HepG2 (cell line): ENCODE results near the gene UBTF. TPM values are rescaled to one million over a fixed set of nuclear protein-coding genes. Genes with fewer than 3 reads are reported as not detected.
A peak's percentile ranks its signal among the peaks of the same experiment; 100 is the strongest.

ENCODE experiments used
- ADNP ChIP-seq: sonication (generic); formaldehyde crosslinking; IDR thresholded peaks from 2 replicates; pipeline ENCODE4 v1.4.0; 2020; ENCODE audit warnings: missing genetic modification reagents
- ATF1 ChIP-seq: IDR thresholded peaks from 2 replicates; pipeline ENCODE4 v1.6.1; 2016; ENCODE audit warnings: mild to moderate bottlenecking, control low read depth
- BORCS8-MEF2B ChIP-seq: sonication (generic); formaldehyde crosslinking; IDR thresholded peaks from 2 replicates; pipeline ENCODE4 v1.8.0; 2022; ENCODE audit warnings: mild to moderate bottlenecking, missing genetic modification reagents
- CEBPG ChIP-seq: IDR thresholded peaks from 2 replicates; pipeline ENCODE4 v1.6.1; 2016
- HOXA3 ChIP-seq: sonication (generic); formaldehyde crosslinking; IDR thresholded peaks from 2 replicates; pipeline ENCODE4 v1.5.0; 2020; ENCODE audit warnings: missing genetic modification reagents
- ISL2 ChIP-seq: sonication (generic); formaldehyde crosslinking; IDR thresholded peaks from 2 replicates; pipeline ENCODE4 v1.5.0; 2020; ENCODE audit warnings: missing genetic modification reagents
- PHF21A ChIP-seq: sonication (generic); formaldehyde crosslinking; IDR thresholded peaks from 2 replicates; pipeline ENCODE4 v1.5.0; 2020; ENCODE audit warnings: mild to moderate bottlenecking, missing genetic modification reagents
- REL ChIP-seq: sonication (generic); formaldehyde crosslinking; conservative IDR thresholded peaks from 2 replicates; pipeline ENCODE4 v1.8.0; 2022; ENCODE audit warnings: mild to moderate bottlenecking, missing genetic modification reagents, moderate library complexity
- SIX4 ChIP-seq: sonication (generic); formaldehyde crosslinking; IDR thresholded peaks from 2 replicates; pipeline ENCODE4 v1.4.0; 2020; ENCODE audit warnings: missing genetic modification reagents
- SSRP1 ChIP-seq: IDR thresholded peaks from 2 replicates; pipeline ENCODE4 v1.6.1; 2016; ENCODE audit warnings: control low read depth
- ZFYVE20 ChIP-seq: sonication (generic); formaldehyde crosslinking; IDR thresholded peaks from 2 replicates; pipeline ENCODE4 v1.8.0; 2023; ENCODE audit warnings: low read depth, mild to moderate bottlenecking, moderate library complexity, missing genetic modification reagents, borderline replicate concordance
- ZNF3 ChIP-seq: IDR thresholded peaks from 2 replicates; pipeline ENCODE4 v1.7.0; 2017; ENCODE audit warnings: inconsistent platforms
- ZNF737 ChIP-seq: sonication (generic); formaldehyde crosslinking; IDR thresholded peaks from 2 replicates; pipeline ENCODE4 v1.5.0; 2020; ENCODE audit warnings: missing genetic modification reagents, mild to moderate bottlenecking, borderline replicate concordance
- ZNF850 ChIP-seq: sonication (generic); formaldehyde crosslinking; conservative IDR thresholded peaks from 2 replicates; pipeline ENCODE4 v1.9.0; 2021; ENCODE audit warnings: mild to moderate bottlenecking, missing genetic modification reagents
- polyA plus RNA-seq, 8 experiments: library from polyadenylated mRNA; depleted of rRNA in 3 of 8; stranded (reverse) in 7 of 8; unstranded in 1 of 8; fragments of >200 nt; fragmentation: Illumina TruSeq in 4 of 8; extraction: Trizol in 4 of 8; gene quantifications; 2 replicates each; pipeline versions ENCODE4 v1.2.1 to v1.2.3, GENCODE V29; 2011 to 2016; ENCODE audit warnings: low read depth in 4 of 8, missing spikeins in 1 of 8, mixed read lengths in 1 of 8; ENCODE audit not compliant: insufficient read depth in 1 of 8
- total RNA-seq, 5 experiments: library from RNA; depleted of rRNA; stranded (reverse); fragments of >200 nt; fragmentation: Illumina TruSeq; extraction: Trizol; gene quantifications; 2 replicates each; pipeline ENCODE4 v1.2.3, GENCODE V29; 2016; ENCODE audit warnings: low read depth in 1 of 5
- TF ChIP-seq, protein P1 (sequence below): sonication (generic); formaldehyde crosslinking; IDR thresholded peaks from 2 replicates; pipeline ENCODE4 v1.5.0; 2020; ENCODE audit warnings: missing genetic modification reagents, mild to moderate bottlenecking, borderline replicate concordance
- TF ChIP-seq, protein P2 (sequence below): sonication (generic); formaldehyde crosslinking; IDR thresholded peaks from 2 replicates; pipeline ENCODE4 v1.5.0; 2020; ENCODE audit warnings: missing genetic modification reagents, mild to moderate bottlenecking, borderline replicate concordance
- TF ChIP-seq, protein P3 (sequence below): sonication (generic); formaldehyde crosslinking; IDR thresholded peaks from 2 replicates; pipeline ENCODE4 v1.9.0; 2021; ENCODE audit warnings: missing genetic modification reagents, borderline replicate concordance
- TF ChIP-seq, protein P4 (sequence below), 2 experiments: sonication (generic) in 1 of 2; formaldehyde crosslinking in 1 of 2; IDR thresholded peaks; 2 replicates each; pipeline versions ENCODE4 v1.4.0 to v1.6.1; 2016 to 2020; ENCODE audit warnings: borderline replicate concordance in 1 of 2, low read depth in 1 of 2, mild to moderate bottlenecking in 1 of 2, missing genetic modification reagents in 1 of 2

UBTF gene
- total and polyA plus RNA-seq, 2 of the 13 experiments (the other 11 are each of a cell fraction or from before 2014, with no cell fraction given): 15.2 to 60.9 TPM

DNA sequence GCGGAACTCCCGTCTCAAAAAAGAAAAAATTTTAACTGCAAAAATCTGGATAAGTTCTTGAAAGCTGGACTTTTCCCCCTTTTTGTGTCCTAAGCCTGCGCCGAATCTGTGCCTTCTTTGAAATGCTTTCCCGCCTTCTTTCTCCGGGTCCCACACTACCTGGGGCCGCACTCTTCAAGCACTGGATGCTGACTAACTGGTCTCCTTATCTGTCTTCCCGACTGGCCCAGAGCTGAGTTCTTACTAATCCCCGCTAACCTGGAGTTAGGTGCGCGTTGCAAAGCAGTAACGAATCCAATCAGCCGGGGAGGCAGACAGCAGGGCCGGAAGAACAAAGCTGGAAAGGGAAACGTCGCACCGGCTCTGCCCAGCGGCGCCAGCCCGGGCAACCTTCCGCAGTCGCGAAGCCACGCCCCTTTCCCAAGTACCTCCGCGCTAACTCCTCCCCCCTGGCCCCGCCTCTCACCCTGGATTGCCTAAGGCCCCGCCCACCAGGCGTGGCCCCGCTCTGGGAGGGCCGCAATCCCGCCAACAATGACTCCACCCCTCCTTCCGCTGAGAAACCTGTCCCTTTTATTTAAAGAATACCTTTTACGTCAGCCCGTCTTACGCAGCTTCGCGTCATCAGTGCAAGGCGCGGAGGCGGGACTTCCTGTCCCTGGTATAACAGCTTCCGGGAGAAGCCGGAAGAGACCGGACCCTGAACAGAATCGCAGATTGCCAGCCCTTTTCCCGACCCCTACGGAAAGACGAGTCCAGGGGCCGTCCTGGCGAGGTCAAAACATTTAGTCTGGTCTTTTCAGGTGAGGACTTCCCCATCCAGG lies 33.0 kb downstream of the UBTF start, which contains the start of gene TMUB2 (continued):
- TF ChIP-seq, protein P1, sequence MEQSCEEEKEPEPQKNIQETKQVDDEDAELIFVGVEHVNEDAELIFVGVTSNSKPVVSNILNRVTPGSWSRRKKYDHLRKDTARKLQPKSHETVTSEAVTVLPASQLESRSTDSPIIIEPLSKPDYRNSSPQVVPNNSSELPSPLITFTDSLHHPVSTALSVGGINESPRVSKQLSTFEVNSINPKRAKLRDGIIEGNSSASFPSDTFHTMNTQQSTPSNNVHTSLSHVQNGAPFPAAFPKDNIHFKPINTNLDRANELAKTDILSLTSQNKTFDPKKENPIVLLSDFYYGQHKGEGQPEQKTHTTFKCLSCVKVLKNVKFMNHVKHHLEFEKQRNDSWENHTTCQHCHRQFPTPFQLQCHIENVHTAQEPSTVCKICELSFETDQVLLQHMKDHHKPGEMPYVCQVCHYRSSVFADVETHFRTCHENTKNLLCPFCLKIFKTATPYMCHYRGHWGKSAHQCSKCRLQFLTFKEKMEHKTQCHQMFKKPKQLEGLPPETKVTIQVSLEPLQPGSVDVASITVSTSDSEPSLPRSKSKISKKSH: peak; percentile 23; the same call in 1 of the 2 replicates
- no peak for TF ChIP-seq SIX4 (CRISPR knock-in tag)
- TF ChIP-seq ZNF737 (CRISPR knock-in tag): no peak
- peak; percentile 30 for TF ChIP-seq PHF21A (CRISPR knock-in tag)
- TF ChIP-seq ZNF850 (CRISPR knock-in tag): no peak
- TF ChIP-seq, protein P2, sequence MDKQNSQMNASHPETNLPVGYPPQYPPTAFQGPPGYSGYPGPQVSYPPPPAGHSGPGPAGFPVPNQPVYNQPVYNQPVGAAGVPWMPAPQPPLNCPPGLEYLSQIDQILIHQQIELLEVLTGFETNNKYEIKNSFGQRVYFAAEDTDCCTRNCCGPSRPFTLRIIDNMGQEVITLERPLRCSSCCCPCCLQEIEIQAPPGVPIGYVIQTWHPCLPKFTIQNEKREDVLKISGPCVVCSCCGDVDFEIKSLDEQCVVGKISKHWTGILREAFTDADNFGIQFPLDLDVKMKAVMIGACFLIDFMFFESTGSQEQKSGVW (CRISPR knock-in tag): no peak
- TF ChIP-seq ZNF3 (CRISPR knock-in tag): no peak
- TF ChIP-seq, protein P3, sequence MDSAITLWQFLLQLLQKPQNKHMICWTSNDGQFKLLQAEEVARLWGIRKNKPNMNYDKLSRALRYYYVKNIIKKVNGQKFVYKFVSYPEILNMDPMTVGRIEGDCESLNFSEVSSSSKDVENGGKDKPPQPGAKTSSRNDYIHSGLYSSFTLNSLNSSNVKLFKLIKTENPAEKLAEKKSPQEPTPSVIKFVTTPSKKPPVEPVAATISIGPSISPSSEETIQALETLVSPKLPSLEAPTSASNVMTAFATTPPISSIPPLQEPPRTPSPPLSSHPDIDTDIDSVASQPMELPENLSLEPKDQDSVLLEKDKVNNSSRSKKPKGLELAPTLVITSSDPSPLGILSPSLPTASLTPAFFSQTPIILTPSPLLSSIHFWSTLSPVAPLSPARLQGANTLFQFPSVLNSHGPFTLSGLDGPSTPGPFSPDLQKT: no peak
- TF ChIP-seq ISL2 (CRISPR knock-in tag): peak; percentile 74
- TF ChIP-seq ADNP (CRISPR knock-in tag): no peak
- peak; percentile 16; the same call in 1 of the 2 replicates for TF ChIP-seq BORCS8-MEF2B (CRISPR knock-in tag)
- TF ChIP-seq, protein P4, sequence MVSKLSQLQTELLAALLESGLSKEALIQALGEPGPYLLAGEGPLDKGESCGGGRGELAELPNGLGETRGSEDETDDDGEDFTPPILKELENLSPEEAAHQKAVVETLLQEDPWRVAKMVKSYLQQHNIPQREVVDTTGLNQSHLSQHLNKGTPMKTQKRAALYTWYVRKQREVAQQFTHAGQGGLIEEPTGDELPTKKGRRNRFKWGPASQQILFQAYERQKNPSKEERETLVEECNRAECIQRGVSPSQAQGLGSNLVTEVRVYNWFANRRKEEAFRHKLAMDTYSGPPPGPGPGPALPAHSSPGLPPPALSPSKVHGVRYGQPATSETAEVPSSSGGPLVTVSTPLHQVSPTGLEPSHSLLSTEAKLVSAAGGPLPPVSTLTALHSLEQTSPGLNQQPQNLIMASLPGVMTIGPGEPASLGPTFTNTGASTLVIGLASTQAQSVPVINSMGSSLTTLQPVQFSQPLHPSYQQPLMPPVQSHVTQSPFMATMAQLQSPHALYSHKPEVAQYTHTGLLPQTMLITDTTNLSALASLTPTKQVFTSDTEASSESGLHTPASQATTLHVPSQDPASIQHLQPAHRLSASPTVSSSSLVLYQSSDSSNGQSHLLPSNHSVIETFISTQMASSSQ (IDR thresholded peaks at IDR 0.05; ENCODE audit: low read depth): no peak
- TF ChIP-seq, protein P4 (CRISPR knock-in tag; IDR thresholded peaks at IDR 0.05; ENCODE audit: borderline replicate concordance): peak; percentile 59; the same call in 1 of the 2 replicates
- TF ChIP-seq CEBPG (CRISPR knock-in tag): peak; percentile 88
- peak; percentile 99 for TF ChIP-seq ATF1 (CRISPR knock-in tag)
- TF ChIP-seq REL: no peak
- no peak for TF ChIP-seq SSRP1
- TF ChIP-seq HOXA3 (CRISPR knock-in tag): peak; percentile 100
- no peak; the same call in 1 of the 2 replicates for TF ChIP-seq ZFYVE20
